Osteocyte (in vitro differentiated cells): ENCODE measurements around the gene CDH23. TPM values are rescaled to one million over a fixed set of nuclear protein-coding genes. Genes with fewer than 3 reads are reported as not detected.

Experiments
- DNase-seq: peaks from one replicate; pipeline ENCODE4 v3.0.0; 2021; ENCODE audit warnings: mixed read lengths; ENCODE audit not compliant: unreplicated experiment; ENCODE audit errors: extremely low spot score
- H3K27ac Mint-ChIP-seq: one replicate; pipeline ENCODE4 v1.8.0; 2021; ENCODE audit warnings: mild to moderate bottlenecking, mixed read lengths; ENCODE audit not compliant: unreplicated experiment
- H3K27me3 Mint-ChIP-seq: one replicate; pipeline ENCODE4 v1.8.0; 2021; ENCODE audit warnings: mixed read lengths; ENCODE audit not compliant: unreplicated experiment
- H3K36me3 Mint-ChIP-seq: one replicate; pipeline ENCODE4 v1.8.0; 2021; ENCODE audit warnings: mixed read lengths; ENCODE audit not compliant: unreplicated experiment
- H3K4me1 Mint-ChIP-seq: one replicate; pipeline ENCODE4 v1.8.0; 2021; ENCODE audit warnings: mixed read lengths; ENCODE audit not compliant: unreplicated experiment
- H3K4me3 Mint-ChIP-seq: one replicate; pipeline ENCODE4 v1.8.0; 2021; ENCODE audit warnings: mild to moderate bottlenecking, moderate library complexity, mixed read lengths; ENCODE audit not compliant: unreplicated experiment
- H3K9me3 Mint-ChIP-seq: one replicate; pipeline ENCODE4 v1.8.0; 2021; ENCODE audit warnings: mixed read lengths; ENCODE audit not compliant: unreplicated experiment
- CTCF ChIP-seq: fragments of 200-600 bp; sonication (generic); IDR thresholded peaks from 2 replicates; pipeline ENCODE4 v1.5.0; 2021; ENCODE audit warnings: antibody characterized with exemption, mild to moderate bottlenecking, moderate library complexity
- total RNA-seq: library from RNA; stranded (reverse); gene quantifications from 2 replicates; pipeline ENCODE4 v1.2.1, GENCODE V29; 2021

CDH23 gene
- total RNA-seq, 1 donor from 2014 or later = not detected

- Mint-ChIP-seq H3K9me3 (no peaks in the 10 kb centered on the region), H3K4me3 (no peak overlapping the region), H3K4me1 (no peaks in the 10 kb centered on the region), H3K27me3 (peaks cover 6% of the 10 kb centered on the region), H3K27ac (no peak overlapping the region), H3K36me3 (no peaks in the 10 kb centered on the region)
- no peak for TF ChIP-seq CTCF
- no peak for DNase-seq
Measured at GRCh38 chr10:71531485-71532446, 135.0 kb downstream of the CDH23 start.

- TF ChIP-seq CTCF = no peak
- peaks cover 6% of the 10 kb centered on the region for H3K27me3 Mint-ChIP-seq
- H3K27ac Mint-ChIP-seq = no peak overlapping the region
- H3K9me3 Mint-ChIP-seq = no peaks in the 10 kb centered on the region
- H3K36me3 Mint-ChIP-seq = no peaks in the 10 kb centered on the region
- no peak overlapping the region for H3K4me3 Mint-ChIP-seq
- H3K4me1 Mint-ChIP-seq = no peaks in the 10 kb centered on the region
- no peak for DNase-seq
Measured at GRCh38 chr10:71532878-71533277, 136.2 kb downstream of the CDH23 start.

- no peak overlapping the region for H3K27ac Mint-ChIP-seq
- no peak overlapping the region for H3K4me3 Mint-ChIP-seq
Measured at GRCh38 chr10:71533936-71534335, 137.2 kb downstream of the CDH23 start.

GRCh38 chr10:71534568-71535194, 138.0 kb downstream of the CDH23 start:
- H3K27me3 Mint-ChIP-seq = peaks cover 14% of the 10 kb centered on the region
- H3K4me3 Mint-ChIP-seq = no peak overlapping the region
- no peaks in the 10 kb centered on the region for H3K4me1 Mint-ChIP-seq
- no peaks in the 10 kb centered on the region for H3K9me3 Mint-ChIP-seq
- H3K27ac Mint-ChIP-seq = no peak overlapping the region
- TF ChIP-seq CTCF = no peak
- DNase-seq = no peak
- H3K36me3 Mint-ChIP-seq = no peaks in the 10 kb centered on the region

More at GRCh38 chr10:71533936-71534335, 137.2 kb downstream of the CDH23 start:
- H3K27me3 Mint-ChIP-seq = peaks cover 10% of the 10 kb centered on the region
- TF ChIP-seq CTCF = no peak
- H3K9me3 Mint-ChIP-seq = no peaks in the 10 kb centered on the region
- no peaks in the 10 kb centered on the region for H3K36me3 Mint-ChIP-seq
- no peak for DNase-seq
- no peaks in the 10 kb centered on the region for H3K4me1 Mint-ChIP-seq

GRCh38 chr10:71536332-71536731, 139.6 kb downstream of the CDH23 start:
- H3K4me1 Mint-ChIP-seq = no peaks in the 10 kb centered on the region
- H3K27me3 Mint-ChIP-seq = peaks cover 25% of the 10 kb centered on the region
- TF ChIP-seq CTCF = no peak
- H3K36me3 Mint-ChIP-seq = no peaks in the 10 kb centered on the region
- no peak for DNase-seq
- H3K9me3 Mint-ChIP-seq = no peaks in the 10 kb centered on the region
- no peak overlapping the region for H3K27ac Mint-ChIP-seq
- H3K4me3 Mint-ChIP-seq = no peak overlapping the region
